Activated CD4-positive, alpha-beta T cell treated with anti-CD3 and anti-CD28 coated beads, Interleukin-2, amount 50 U/mL, for 4 hours (primary cell): ENCODE results near the gene PECR.
A peak's percentile ranks its signal among the peaks of the same experiment; 100 is the strongest.

Experiments
- DNase-seq, 2 experiments: peaks; one replicate each; pipeline ENCODE4 v3.0.0-alpha.2; 2020

The PECR gene

DNA sequence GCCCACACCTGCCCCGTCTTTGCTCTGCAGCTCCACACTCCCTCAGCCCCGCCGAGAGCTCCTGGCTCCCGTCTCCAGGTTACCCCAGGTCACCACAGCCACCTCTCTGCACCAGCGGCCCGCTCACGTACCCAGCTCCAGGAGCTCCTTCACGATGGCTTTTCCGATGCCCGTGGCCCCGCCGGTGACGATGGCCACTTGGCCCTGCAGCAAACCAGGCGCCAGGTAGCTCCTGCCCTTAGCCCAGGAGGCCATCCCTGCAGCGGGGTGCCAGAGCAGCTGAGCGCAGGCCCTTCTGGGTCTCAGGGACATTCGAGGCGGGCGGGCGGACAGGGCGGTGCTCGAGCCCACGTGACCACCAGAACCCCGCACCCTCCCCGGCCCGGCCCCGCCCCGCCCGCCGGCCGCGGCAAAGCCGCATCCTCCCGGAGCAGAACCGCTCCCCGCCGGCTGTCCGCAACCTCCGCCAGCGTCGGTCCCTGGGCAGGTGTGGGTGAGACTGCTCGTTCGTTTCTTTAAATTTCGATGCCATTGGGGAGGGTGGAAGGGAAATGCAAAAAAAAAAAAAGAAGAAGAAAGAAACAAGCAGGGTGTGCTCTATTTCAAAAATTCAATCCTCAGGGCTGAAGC, at the start of gene PECR, which contains the start of gene TMEM169:
PECR (minus strand) TSS at position 323 of the 630 bp plus-strand sequence; CDS start at position 255, 68 bp downstream.
TMEM169 (plus strand) TSS at position 433 of the 630 bp plus-strand sequence. CDS start 14,045 bp downstream, outside the sequence.
- DNase-seq, result peak; percentile 50 to 52

DNA sequence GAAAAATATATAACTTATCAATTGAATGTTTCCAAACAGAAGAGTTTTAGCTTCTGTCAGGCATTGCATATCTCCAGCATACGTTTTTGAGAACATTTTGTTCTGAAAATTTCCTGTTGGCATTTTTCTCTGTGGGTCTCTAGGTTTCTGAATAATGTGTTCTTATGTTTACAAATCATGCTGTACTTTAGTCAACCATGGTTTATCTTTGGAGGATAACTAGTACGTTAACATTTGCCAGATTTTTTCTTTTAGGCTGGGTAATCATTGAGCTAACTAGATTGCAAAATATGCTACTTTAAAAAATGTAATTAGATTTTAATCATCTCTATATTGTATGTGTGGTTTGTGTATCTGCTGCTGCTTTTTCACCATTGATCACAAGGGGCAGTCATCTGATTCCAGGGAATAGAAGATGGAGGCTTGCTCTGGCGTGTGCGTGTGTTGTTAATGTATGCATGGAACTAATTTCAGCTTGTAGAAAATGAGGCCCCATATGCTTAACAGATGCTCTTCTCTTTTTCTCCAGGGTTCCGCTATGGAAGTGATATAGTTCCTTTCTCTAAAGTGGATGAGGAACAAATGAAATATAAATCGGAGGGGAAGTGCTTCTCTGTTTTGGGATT, 48.9 kb upstream of the PECR start:
- DNase-seq, result no peak

DNA sequence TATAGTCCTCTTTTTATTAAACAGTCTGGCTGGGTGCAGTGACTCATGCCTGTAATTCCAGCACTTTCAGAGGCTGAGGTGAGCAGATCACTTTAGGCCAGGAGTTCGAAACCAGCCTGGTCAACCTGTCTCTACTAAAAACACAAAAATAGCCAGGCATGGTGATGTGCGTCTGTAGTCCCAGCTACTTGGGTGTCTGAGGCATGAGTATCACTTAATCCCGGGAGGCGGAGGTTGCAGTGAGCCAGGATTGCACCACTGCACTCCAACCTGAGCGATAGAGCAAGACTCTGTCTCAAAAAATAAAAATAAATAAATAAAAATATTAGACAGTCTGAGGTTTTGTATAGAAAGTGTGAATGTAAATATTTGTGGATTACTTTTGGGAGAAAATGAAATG, 45.3 kb upstream of the PECR start:
- DNase-seq, result no peak

DNA sequence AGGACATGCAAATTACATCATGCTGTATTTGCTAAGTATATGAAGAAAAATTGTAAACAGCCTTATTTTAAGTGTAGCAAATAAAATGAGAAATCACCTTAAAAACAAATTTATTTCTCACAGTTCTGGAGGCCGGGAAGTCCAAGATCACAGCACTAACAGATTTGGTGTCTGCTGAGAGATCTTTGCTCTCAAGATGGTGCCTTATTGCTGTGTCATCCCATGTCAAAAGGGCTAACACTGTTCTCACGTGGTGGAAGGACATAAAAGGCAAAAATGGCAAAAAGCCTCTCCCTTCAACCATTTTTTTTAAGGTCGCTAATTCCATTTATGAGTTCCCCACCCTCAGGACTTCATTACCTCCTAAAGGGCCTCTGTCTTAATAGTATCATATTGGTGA, 39.6 kb upstream of the PECR start:
- no peak for DNase-seq

DNA sequence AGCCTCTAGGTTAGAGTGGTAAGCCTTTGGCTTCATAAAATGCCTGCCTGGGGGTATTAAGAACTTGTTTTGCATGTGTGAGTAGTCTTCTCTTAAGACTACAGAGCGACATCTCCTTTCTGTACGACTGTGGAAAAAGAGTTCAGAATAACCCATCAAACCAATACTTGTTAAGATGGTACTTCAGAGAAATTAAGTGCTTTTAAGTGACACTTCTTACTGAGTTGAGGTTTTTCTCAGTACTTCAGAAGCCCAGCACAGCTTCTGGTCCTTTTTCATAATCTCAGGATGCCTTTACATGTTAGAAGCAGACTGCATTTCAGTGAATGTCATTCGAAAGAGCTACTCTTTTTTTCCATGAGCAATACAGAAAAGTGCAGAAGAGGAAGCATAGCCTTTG, 38.4 kb upstream of the PECR start:
- no peak for DNase-seq

DNA sequence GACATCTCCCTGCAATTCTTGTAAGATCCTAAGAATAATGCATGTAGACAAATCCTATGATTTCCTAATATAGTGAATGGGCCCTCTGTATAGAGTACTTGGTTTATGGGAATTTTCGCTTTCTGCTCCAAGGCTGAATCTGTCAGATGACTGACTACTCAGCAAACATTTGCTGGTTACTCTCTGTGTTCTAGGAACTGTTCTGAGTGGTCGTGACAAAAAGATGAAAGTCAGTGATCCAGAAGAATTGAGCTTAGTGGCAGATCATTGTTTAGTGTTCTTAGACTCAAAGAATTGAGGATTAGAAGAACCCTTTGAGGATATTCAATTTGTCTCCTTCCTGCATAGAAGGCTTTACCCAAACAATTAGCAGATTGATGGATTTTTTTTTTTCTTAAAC, 37.5 kb upstream of the PECR start:
- DNase-seq, result no peak

DNA sequence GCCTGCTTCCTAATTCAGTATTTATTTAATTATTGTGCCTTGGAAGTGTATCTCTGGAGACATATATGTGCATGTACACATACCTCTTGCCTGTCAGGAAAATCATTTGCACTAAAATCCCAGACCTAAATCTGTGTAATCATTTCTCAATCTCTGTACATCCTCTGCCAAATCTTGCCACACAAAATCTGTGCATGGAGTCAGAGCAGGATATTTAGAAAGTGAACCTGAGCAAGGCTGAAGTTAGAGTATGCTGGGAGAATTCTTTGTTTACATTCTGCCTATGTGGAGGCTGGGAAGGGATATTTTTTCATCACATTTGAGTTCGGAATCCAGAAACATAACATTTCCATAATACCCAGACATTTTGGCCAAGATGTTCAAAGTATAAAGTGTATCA, 36.9 kb upstream of the PECR start:
- no peak for DNase-seq

DNA sequence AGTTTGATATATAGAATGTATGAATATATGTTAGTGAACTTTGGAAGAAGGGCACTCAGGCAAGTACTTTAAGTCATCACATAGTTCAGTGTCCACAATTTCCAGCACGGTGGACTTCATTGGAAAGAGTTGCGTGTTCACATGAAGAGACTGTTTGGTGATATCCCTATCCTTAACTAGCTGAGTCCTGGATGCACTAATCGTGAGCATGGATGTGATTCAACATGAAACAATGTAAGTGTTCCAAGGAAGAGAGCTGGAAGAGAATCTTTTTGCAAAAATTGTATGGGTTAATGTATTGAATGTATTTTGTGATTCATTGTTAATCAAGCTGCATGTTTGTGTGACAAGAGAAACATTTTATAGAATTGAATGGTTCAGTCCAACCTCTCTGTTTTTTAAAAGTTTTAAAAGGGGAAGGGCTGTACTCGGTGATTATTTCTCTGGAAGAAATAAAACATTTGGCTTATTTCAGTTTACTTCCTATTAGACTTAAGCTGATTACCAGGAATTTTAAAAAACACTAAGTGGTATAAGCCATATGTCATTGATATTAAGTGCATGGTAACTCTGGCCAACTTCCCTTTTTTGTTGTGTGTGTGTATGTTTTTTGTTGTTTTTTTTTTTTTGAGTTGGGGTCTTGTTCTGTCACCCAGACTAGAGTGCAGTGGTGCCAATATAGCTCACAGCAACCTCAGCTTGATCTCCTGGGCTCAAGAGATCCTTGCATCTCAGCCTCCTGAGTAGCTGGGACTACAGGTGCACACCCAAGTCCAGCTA, 36.1 kb upstream of the PECR start:
- no peak for DNase-seq

DNA sequence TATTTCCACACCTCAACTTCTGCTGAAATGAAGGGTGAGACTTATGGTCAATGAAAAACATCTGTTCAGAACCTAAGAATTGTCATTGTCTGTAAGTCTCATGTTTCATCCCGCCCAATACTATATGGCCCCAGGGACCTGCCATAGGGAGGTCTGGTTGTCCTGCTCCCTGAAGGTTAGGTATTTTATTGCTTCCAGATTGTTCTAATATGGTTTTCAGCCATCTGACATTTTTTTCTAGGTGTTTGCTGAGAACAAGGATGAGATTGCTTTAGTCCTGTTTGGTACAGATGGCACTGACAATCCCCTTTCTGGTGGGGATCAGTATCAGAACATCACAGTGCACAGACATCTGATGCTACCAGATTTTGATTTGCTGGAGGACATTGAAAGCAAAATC, 34.8 kb upstream of the PECR start:
- DNase-seq, result no peak

DNA sequence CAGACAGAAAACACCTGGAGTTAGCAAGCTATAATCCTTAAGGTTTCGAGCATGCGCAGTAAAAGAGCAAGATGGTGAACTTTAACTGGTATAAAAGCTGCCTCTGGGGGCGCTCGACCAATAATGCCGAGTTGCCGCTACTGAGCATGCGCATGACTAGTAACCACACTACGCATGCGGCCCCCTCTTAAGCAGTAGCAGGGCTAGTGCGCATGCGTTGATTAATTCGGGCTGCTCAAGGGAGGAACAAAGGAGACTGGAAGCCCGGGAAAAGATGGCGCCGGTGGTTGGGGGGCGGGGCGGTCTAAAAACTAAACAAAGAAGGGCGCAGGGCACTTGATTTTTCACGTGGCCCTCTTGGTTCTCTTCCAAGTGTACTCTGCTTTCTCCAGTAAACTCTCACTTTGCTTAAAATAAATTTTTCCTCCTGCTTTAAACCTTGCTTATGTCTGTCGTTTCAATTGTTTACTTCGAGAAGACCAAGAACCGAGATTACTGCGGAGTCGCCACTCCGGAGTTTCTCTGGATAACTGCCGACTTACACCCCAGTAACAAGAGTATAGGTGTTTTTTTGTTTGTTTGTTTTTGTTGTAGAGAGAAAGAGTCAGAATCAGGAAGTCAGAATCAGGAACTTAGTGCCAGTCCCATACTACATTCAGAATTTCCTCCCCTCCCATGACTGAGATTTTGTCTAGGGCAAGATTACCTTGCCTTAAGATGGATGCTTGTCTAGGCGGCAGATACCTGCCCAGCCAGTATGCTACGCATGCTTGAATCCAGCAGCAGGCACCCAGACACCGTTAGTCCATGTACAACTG, 33.3 kb upstream of the PECR start:
- peak; percentile 95 to 97 for DNase-seq

DNA sequence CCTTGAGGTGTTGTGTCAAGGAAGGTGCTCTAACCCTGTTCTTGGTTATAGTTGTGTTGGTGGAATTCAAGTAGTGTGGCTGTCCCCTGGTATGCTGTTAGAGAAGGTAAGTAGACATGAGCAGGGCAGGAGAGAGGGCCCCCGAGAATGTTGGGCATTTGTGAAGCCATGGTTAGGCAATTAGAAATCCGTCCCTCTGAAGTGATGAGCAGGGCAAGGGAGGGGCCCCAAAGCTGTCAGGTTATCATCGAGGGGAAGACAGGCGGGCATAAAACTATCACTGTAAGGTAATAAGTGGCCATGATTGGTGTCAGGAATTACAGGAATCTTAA, 32.7 kb upstream of the PECR start:
- DNase-seq, result no peak

DNA sequence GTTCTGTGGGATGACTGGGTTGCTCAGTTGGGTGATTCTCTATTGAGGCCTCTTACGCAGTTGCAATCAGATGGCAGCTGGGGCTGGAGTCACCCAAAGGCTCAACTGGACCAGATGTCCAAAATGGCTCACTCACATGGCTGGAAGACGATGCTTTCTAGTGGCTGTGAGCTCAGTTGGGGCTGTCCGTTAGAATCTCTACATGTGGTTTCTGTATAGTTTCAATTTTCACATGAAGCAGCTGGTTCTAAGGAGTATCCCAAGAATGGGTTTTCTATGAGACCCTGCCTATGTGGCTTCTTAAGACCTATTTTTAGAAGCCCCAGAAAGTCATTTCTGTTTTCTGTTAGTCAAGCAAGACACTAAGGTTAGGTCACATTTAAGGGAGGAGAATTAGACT, 32.0 kb upstream of the PECR start:
- no peak for DNase-seq

DNA sequence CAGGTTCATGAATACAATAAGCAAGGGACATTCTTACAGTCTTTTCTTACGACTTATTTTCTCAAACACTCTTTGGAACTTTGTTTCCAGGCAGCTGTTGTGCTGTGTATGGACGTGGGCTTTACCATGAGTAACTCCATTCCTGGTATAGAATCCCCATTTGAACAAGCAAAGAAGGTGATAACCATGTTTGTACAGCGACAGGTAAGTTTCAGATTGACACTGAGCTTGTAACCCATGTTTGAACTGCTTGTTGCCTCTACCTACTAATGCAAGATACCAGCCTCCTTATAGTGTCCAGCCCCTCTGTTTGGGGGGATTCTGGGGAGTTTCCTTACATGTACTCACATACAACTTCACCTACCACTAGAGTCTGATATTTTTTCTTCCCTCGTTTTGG, 31.3 kb upstream of the PECR start:
- no peak for DNase-seq

DNA sequence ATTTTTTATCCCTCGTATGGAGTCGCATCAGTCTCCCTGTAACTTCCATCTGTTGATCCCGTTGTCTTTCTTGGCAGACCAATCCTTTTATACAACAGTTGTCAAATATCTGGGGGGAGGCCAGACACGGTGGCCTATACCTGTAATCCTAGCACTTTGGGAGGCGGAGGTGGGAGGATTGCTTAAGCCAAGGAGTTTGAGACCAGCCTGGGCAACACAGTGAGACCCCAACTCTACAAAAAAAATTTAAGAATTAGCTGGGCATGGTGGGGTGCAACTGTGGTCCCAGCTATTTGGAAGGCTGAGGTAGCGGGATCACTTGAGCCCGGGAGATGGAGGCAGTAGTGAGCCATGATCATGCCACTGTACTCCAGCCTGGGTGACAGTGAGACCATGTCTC, 29.5 kb upstream of the PECR start:
- DNase-seq, result no peak

DNA sequence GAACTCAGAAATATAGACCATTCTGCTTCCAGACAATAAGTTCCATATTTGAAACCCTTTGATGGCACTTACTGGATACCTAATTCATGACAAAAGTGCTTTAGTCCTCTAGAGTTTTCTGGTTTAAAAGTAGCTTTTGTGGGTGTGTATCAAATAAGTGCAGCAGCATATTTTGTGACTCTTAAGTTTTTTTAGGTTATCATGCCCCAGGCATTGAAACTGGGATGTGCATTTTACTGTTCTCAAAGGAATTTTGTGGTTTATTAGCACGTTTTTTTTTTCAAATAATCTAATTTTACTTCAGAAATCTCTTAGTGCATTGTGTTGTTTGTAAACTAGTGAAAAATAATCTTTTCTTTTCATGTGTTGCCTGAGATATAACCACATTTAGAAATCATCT, 29.0 kb upstream of the PECR start:
- no peak for DNase-seq

DNA sequence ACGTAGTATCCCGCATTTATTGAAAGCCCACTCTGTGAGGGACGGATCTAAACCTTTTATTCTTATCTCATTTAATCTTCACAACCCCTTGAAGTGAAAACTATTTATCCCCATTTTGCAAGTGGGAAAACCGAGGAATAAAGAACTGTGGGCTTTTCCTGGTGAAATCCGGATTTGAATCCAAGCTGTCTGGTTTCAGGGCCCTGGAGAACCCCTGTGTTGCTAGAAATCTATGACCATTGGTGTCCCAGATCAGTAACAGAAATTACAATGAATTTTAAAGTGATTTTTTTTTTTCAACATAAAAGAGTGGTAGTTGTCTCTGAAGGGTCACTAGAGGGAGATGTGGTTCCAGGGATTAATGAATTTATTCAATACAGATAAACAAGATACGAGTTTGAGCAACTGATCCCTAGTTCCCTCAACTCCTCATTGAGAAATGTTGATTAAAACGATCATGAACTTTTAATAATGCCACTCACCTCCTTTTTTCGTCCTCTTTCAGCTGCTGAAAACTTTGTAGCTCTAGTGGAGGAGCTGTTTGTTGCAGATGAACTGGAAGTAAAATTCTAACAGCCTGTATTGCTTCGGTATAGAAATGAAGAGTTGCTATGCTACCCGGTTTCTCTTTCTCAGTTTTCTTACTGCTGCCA, 28.5 kb upstream of the PECR start:
- DNase-seq, result no peak

DNA sequence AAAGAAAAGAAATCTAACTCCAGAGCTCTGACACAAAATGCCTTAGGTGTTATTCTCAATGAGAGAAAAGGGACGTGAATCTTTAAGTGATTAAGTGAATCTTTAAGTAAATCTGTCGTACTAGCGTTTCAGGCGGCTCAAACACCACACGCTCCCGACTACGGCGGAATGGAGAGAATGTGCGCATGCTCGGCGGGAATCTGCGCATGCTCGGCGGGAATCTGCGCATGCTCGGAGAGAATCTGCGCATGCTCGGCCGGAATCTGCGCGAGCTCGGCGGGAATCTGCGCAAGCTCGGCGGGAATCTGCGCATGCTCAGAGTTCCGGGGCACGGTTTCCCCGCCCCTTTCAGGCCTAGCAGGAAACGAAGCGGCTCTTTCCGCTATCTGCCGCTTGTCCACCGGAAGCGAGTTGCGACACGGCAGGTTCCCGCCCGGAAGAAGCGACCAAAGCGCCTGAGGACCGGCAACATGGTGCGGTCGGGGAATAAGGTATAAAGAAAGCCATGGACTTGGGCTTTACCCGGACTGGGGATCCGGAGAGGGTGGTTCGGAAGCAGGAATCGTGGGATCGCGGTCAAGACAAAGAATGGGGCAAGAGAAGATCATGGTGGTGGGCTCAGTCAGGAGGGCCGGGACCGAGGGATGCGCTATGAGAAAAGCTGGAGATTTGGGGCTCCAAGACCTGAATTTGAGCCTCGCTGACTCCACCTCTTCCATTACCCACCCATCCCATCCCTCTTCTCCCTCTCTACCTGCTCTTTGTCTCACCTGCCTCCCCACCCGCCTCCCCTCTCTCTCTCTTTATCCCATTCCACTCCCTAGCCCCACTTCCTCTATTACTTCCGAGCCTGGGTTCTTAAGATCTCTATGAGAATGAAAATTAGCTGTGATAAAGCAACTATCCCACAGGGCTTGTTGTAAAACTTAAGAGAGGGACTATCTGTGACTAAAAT, 27.6 kb upstream of the PECR start, which contains the start of gene XRCC5:
XRCC5 (plus strand) TSS at position 382 of the 955 bp plus-strand sequence; CDS start at position 471, 89 bp downstream.
- DNase-seq, result peak; percentile 95 to 96

DNA sequence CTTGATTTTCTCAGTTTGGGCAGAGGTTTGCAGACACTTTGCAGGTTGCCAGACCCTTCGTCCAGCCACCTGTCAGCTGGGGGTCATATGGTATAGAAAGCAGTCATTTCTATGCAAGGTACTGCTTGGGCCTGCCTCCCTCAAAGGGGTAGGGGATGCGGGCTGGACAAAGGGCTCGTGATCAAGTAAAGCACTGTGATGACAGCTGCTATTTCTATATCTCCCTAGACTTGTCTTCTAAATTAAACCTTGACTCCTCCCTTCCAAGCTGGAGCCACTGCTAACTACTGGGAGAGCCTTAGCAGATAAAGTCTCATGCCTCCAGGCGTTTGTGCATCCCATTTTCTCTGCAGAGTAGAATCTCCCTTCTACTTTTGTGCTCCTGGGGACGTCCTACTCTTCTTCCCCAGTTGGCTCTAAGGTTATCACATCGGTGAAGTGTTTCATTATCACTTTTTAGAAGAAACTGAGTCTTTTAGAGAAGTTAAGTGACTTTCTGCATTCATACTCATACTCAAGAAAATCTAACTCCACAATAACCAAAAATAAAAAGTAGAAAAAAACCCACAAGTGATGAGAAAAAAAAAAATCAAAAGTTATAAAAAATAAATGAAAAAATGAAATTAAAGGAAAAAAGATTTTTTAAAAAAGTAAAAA, 26.8 kb upstream of the PECR start:
- no peak for DNase-seq

DNA sequence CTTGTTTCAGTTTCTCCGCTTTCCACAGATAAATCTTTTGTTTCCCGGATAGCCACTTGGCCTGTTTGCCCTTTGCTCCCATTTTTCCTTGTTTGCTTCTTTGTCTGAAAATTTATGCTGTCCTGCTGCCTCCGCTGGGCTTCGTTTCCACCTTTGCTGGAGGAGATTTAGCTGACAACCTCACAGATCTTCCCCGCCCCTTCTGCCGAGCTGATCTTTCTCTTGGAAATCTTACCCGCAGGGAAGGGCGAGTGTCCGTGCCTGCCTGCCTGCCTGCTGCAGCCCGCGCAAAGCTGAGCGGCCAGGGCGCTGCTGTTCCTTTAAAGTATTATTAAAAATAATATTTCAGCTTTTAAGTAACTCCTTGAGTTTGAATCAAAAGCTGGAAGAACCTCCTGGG, 26.2 kb upstream of the PECR start:
- DNase-seq, result no peak

DNA sequence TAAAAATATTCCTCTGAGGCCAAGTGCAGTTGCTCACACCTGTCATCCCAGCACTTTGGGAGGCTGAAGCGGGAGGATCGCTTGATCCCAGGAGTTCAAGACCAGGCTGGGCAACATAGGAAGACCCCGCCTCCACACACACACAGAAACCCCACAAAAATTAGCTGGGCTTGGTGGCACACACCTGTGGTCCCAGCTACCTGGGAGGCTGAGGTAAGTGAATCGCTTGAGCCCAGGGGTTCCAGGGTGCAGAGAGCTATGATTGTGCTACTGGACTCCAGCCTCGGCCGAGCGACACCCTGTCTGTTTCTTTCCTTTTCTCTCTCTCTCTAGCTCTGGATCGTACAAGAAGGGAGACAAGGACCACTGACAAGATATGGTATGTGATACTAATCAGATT, 25.7 kb upstream of the PECR start:
- no peak for DNase-seq

DNA sequence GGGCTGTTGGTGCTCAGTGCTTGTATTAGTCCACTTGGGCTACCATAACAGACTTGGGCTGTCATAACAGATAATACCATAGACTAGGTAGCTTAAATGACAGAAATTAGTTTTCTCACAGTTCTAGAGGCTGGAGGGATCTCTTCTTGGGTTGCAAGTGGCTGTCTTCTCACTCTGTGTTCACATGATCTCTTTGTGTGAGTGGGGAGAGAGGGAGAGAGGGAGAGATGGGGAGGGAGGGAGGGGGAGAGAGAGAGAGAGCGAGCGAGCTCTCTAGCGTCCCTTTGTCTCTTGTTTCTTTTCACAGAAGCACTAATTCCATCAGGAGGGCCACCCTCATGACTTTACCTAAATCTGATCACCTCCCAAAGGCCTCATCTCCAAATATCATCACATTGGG, 23.1 kb upstream of the PECR start:
- no peak for DNase-seq
